Measurements from ENCODE around the gene ALDH1A2. TPM values are rescaled to one million over a fixed set of nuclear protein-coding genes. Genes with fewer than 3 reads are reported as not detected.

The ALDH1A2 gene
- total RNA-seq, 1 donor from 2014 or later: 14.0 TPM

DNA sequence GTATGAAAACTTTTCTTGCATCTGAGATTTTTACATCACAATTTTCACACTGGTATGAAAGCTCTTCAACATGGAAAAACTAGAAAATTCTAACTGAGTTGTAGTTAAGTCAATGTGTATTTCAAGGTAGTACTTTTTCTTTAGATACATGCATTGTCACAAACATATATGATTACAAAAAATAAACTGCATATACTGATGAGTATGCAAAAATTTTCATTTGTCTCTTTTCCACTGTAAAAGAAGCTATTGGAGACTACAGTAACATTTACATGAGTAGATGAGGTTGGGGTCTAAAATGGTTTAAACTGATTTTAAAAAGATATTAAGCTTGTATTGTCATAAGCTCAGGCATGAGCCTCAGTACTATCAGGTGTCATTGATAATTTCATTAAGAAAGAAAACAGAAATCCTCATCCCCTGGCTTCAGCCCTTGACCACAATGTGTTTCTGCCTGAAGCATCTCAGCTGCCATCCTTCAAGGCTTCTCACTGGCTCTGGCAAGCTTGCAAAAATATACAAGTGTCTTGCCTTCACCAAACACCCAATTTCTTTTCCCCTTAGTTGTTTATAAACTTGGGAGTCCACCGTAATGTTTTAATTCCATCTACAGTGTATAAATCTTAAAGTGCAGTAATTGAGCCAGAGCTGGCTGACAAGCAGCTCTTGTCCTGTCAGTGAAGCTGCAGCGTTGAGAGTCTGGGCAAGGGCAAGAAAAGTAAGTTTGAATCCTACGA lies 71.9 kb downstream of the ALDH1A2 start:
- DNase-seq: no peak
- Histone ChIP-seq H3K27me3 (ENCODE audit: low read depth) (no peaks in the 10 kb centered on the region), H3K36me3 (no peaks in the 10 kb centered on the region), H3K27ac (replicated peaks) (no peak overlapping the region), H3K4me3 (no peak overlapping the region), H3K4me1 (no peaks in the 10 kb centered on the region), H3K9me3 (replicated peaks) (peaks cover 2% of the 10 kb centered on the region)
- intact Hi-C loops (cut with micrococcal nuclease): no loop called here
- TF ChIP-seq, protein P1, sequence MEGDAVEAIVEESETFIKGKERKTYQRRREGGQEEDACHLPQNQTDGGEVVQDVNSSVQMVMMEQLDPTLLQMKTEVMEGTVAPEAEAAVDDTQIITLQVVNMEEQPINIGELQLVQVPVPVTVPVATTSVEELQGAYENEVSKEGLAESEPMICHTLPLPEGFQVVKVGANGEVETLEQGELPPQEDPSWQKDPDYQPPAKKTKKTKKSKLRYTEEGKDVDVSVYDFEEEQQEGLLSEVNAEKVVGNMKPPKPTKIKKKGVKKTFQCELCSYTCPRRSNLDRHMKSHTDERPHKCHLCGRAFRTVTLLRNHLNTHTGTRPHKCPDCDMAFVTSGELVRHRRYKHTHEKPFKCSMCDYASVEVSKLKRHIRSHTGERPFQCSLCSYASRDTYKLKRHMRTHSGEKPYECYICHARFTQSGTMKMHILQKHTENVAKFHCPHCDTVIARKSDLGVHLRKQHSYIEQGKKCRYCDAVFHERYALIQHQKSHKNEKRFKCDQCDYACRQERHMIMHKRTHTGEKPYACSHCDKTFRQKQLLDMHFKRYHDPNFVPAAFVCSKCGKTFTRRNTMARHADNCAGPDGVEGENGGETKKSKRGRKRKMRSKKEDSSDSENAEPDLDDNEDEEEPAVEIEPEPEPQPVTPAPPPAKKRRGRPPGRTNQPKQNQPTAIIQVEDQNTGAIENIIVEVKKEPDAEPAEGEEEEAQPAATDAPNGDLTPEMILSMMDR (IDR thresholded peaks at IDR 0.05; ENCODE audit: borderline replicate concordance): no peak

DNA sequence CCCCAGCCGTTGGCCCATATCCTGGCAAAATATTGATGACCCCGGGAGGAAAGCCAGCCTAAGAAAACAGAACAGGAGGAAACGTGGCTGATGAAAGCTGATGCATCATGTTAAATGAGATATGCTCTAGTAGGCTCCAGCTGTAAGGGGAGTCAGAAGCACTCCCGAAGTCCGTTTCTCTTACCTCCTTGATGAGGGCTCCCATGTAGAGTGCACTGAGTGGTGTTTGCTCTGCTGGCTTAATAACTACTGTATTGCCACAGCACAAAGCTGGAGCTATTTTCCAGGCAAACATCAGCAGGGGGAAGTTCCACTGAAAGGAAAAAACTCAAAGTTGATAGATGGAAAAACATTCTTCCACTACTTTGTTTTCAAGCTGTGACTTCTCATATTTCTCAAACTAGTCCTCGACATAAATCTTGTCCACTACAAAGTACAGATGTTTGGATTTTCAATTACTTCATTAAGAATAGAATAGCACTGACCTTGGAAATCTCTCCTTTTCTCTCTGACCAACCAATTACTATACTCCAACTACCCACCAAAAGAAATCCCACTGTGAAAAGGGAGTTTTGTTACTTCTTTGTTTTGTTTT lies 72.7 kb downstream of the ALDH1A2 start:
- Histone ChIP-seq H3K27ac (replicated peaks) (no peak overlapping the region), H3K4me3 (no peak overlapping the region), H3K36me3 (no peaks in the 10 kb centered on the region), H3K27me3 (ENCODE audit: low read depth) (no peaks in the 10 kb centered on the region), H3K9me3 (replicated peaks) (no peaks in the 10 kb centered on the region), H3K4me1 (no peaks in the 10 kb centered on the region)
- intact Hi-C loops (cut with micrococcal nuclease): no loop called here
- DNase-seq: no peak
- TF ChIP-seq, protein P1 (IDR thresholded peaks at IDR 0.05; ENCODE audit: borderline replicate concordance): no peak

DNA sequence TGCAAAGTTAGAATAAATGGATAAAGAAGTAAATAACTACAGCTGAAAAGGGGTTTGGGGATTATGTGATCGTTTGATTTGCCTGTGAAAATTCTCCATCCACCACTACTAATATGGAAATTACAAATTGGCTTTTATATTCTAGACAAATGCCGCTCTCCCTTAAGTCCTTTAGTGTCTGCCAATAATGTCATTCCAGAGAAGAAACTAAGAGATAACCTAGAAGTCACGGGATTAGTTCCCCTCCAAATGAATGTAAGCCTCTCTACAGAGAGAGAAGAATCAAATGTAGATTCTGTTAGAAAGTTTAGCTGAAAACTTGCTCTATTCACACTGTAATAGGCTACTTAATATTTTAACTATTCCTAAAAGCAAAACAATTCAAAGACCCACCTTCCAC lies 92.0 kb downstream of the ALDH1A2 start:
- H3K4me3 ChIP-seq: no peak overlapping the region
- no peaks in the 10 kb centered on the region for H3K27me3 ChIP-seq (ENCODE audit: low read depth)
- intact Hi-C loops (cut with micrococcal nuclease): no loop called here
- TF ChIP-seq, protein P1 (IDR thresholded peaks at IDR 0.05; ENCODE audit: borderline replicate concordance): no peak
- H3K36me3 ChIP-seq: no peaks in the 10 kb centered on the region
- DNase-seq: no peak
- H3K4me1 ChIP-seq: peaks cover 13% of the 10 kb centered on the region
- H3K27ac ChIP-seq (replicated peaks): no peak overlapping the region
- H3K9me3 ChIP-seq (replicated peaks): peaks cover 5% of the 10 kb centered on the region

DNA sequence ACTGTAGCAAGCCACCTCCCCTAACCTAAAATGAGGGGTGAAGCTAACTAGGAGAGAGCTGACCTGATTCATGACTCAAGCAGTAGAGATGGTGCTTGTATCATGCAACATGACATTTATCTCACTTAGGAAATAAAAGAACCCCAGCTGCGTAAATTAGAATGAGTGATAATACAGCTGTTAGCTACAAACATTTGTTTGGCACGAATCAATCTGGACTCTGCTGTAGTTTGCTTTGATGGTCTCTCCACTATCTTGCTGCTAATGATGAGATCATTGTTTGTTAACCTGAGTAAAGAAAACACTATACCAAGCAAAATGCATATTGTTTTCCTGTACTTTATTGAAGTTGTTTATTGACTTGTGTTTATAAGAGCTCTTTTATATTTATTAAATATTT lies 92.6 kb downstream of the ALDH1A2 start:
- TF ChIP-seq, protein P1 (IDR thresholded peaks at IDR 0.05; ENCODE audit: borderline replicate concordance): no peak
- Histone ChIP-seq H3K36me3 (no peaks in the 10 kb centered on the region), H3K27ac (replicated peaks) (no peak overlapping the region), H3K4me3 (no peak overlapping the region), H3K4me1 (peaks cover 13% of the 10 kb centered on the region), H3K9me3 (replicated peaks) (peaks cover 5% of the 10 kb centered on the region), H3K27me3 (ENCODE audit: low read depth) (no peaks in the 10 kb centered on the region)
- DNase-seq: no peak
- intact Hi-C loops (cut with micrococcal nuclease): no loop called here

DNA sequence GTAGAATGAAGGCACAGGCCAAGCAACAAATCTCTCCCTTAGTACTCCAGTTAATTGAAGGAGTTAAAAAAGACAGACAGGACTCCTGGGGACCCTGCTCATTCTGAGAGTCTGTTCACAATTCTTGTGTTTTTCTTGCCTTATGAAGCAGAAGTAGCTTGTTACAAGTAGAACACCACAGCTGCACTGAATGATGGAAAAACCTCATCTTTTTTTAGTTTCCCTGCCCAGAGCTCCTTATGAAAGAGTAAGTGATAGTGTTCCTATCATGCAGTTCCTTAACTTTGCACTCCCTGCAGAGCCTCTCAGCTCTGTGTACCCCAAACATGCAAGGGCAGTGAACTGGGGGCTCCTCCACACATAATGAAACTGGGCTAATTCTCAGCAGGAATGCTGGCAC lies 95.5 kb downstream of the ALDH1A2 start:
- intact Hi-C loops (cut with micrococcal nuclease): no loop called here
- H3K27me3 ChIP-seq (ENCODE audit: low read depth): no peaks in the 10 kb centered on the region
- DNase-seq: no peak

More for the DNA sequence above, 95.5 kb downstream of the ALDH1A2 start:
- Histone ChIP-seq H3K4me3 (no peak overlapping the region), H3K36me3 (no peaks in the 10 kb centered on the region), H3K27ac (replicated peaks) (no peak overlapping the region), H3K9me3 (replicated peaks) (no peaks in the 10 kb centered on the region), H3K4me1 (peaks cover 13% of the 10 kb centered on the region)
- TF ChIP-seq, protein P1 (IDR thresholded peaks at IDR 0.05; ENCODE audit: borderline replicate concordance): no peak

Data from left ventricle myocardium inferior (tissue), 1 donor.